Loucy (cell line): ENCODE measurements around the gene UTS2.

Source experiments
- H2AFZ ChIP-seq: fragments of 200-600 bp; sonication (generic); 2 replicates; pipeline ENCODE4 v1.6.0; 2016; ENCODE audit warnings: antibody characterized with exemption, mild to moderate bottlenecking, low read length, moderate library complexity
- H3F3A ChIP-seq: fragments of 200-600 bp; 2 replicates; pipeline ENCODE4 v1.6.0; 2016; ENCODE audit warnings: antibody characterized with exemption, low read depth, mild to moderate bottlenecking
- H3K27me3 ChIP-seq: fragments of 200-600 bp; sonication (generic); 2 replicates; pipeline ENCODE4 v1.6.1; 2014; ENCODE audit warnings: low read length, mild to moderate bottlenecking; ENCODE audit not compliant: insufficient read depth, poor library complexity, severe bottlenecking
- H3K36me3 ChIP-seq: fragments of 200-600 bp; sonication (generic); 2 replicates; pipeline ENCODE4 v1.6.1; 2016; ENCODE audit warnings: low read length; ENCODE audit not compliant: insufficient read depth
- H3K4me1 ChIP-seq: fragments of 200-600 bp; sonication (generic); 2 replicates; pipeline ENCODE4 v1.5.1; 2014; ENCODE audit warnings: low read length, mild to moderate bottlenecking; ENCODE audit not compliant: insufficient read depth, poor library complexity, severe bottlenecking
- H3K4me2 ChIP-seq: fragments of 200-600 bp; sonication (generic); 2 replicates; pipeline ENCODE4 v1.6.0; 2014; ENCODE audit warnings: antibody characterized with exemption, low read length, low read depth, mild to moderate bottlenecking; ENCODE audit not compliant: poor library complexity, severe bottlenecking
- H3K4me3 ChIP-seq: fragments of 200-600 bp; sonication (generic); 2 replicates; pipeline ENCODE4 v1.5.1; 2014; ENCODE audit warnings: low read length, mild to moderate bottlenecking, mixed read lengths; ENCODE audit not compliant: poor library complexity, severe bottlenecking
- H3K79me2 ChIP-seq: fragments of 200-600 bp; sonication (generic); 2 replicates; pipeline ENCODE4 v1.6.1; 2014; ENCODE audit warnings: low read length; ENCODE audit not compliant: insufficient read depth
- H3K9ac ChIP-seq: fragments of 200-600 bp; sonication (generic); 2 replicates; pipeline ENCODE4 v1.6.0; 2014; ENCODE audit warnings: mild to moderate bottlenecking, low read depth, low read length, moderate library complexity; ENCODE audit not compliant: poor library complexity, severe bottlenecking
- H3K9me2 ChIP-seq: fragments of 200-600 bp; sonication (generic); replicated peaks from 2 replicates; pipeline ENCODE4 v1.6.1; 2016; ENCODE audit warnings: low read depth, low read length, mixed read lengths
- H3K9me3 ChIP-seq: fragments of 200-600 bp; sonication (generic); 2 replicates; pipeline ENCODE4 v1.6.1; 2014; ENCODE audit warnings: mild to moderate bottlenecking, antibody characterized with exemption, low read length, low read depth; ENCODE audit not compliant: insufficient read depth
- H4K20me1 ChIP-seq: fragments of 200-600 bp; sonication (generic); 2 replicates; pipeline ENCODE4 v1.6.0; 2014; ENCODE audit warnings: antibody characterized with exemption, low read length, mild to moderate bottlenecking; ENCODE audit not compliant: insufficient read depth, poor library complexity, severe bottlenecking
- CTCF ChIP-seq: fragments of 200-600 bp; sonication (generic); conservative IDR thresholded peaks from 2 replicates; pipeline ENCODE4 v1.5.1; 2014; ENCODE audit warnings: mild to moderate bottlenecking, antibody characterized with exemption, low read length
- EZH2phosphoT487 ChIP-seq: fragments of 200-600 bp; IDR thresholded peaks from 2 replicates; pipeline ENCODE4 v1.6.1; 2018; ENCODE audit warnings: antibody characterized with exemption, mild to moderate bottlenecking, moderate library complexity, borderline replicate concordance

Gene UTS2

GRCh38 chr1:7873801-7874795 lies 21.2 kb upstream of the UTS2 start:
- no peak for TF ChIP-seq CTCF
- no peak for TF ChIP-seq EZH2phosphoT487
- Histone ChIP-seq H3K27me3 (no peaks in the 10 kb centered on the region), H4K20me1 (no peaks in the 10 kb centered on the region), H2AFZ (no peak overlapping the region), H3K36me3 (no peaks in the 10 kb centered on the region), H3K79me2 (no peaks in the 10 kb centered on the region), H3K4me3 (no peak overlapping the region), H3F3A (no peaks in the 10 kb centered on the region), H3K4me2 (no peak overlapping the region), H3K9me3 (peaks cover 6% of the 10 kb centered on the region; the same call in 1 of the 2 replicates), H3K9me2 (no peaks in the 10 kb centered on the region), H3K4me1 (no peaks in the 10 kb centered on the region), H3K9ac (no peak overlapping the region)

GRCh38 chr1:7871136-7871535 lies 18.3 kb upstream of the UTS2 start:
- no peaks in the 10 kb centered on the region for H3K4me1 ChIP-seq
- no peak overlapping the region for H2AFZ ChIP-seq
- no peaks in the 10 kb centered on the region for H3K27me3 ChIP-seq
- H3K9ac ChIP-seq: no peak overlapping the region
- TF ChIP-seq EZH2phosphoT487 (no peak), CTCF (no peak)
- no peak overlapping the region for H3K4me2 ChIP-seq
- H4K20me1 ChIP-seq: no peaks in the 10 kb centered on the region
- no peaks in the 10 kb centered on the region for H3K9me3 ChIP-seq
- H3K36me3 ChIP-seq: no peaks in the 10 kb centered on the region
- H3K9me2 ChIP-seq: no peaks in the 10 kb centered on the region
- H3K79me2 ChIP-seq: no peaks in the 10 kb centered on the region
- no peak overlapping the region for H3K4me3 ChIP-seq
- H3F3A ChIP-seq: no peaks in the 10 kb centered on the region

- Histone ChIP-seq H3K4me3 (no peak overlapping the region), H3F3A (no peaks in the 10 kb centered on the region), H2AFZ (no peak overlapping the region), H3K9ac (no peak overlapping the region), H3K36me3 (no peaks in the 10 kb centered on the region), H3K4me1 (no peaks in the 10 kb centered on the region), H3K9me3 (no peaks in the 10 kb centered on the region), H3K9me2 (no peaks in the 10 kb centered on the region), H3K4me2 (no peak overlapping the region), H4K20me1 (no peaks in the 10 kb centered on the region), H3K27me3 (no peaks in the 10 kb centered on the region), H3K79me2 (no peaks in the 10 kb centered on the region)
- TF ChIP-seq EZH2phosphoT487 (no peak), CTCF (no peak)
Observed at GRCh38 chr1:7869136-7869920, 16.5 kb upstream of the UTS2 start.
